ENCODE measurements around the gene PAK6. TPM values are rescaled to one million over a fixed set of nuclear protein-coding genes. Genes with fewer than 3 reads are reported as not detected.

PAK6 gene
- total and polyA plus RNA-seq, 9 of the 15 experiments (the other 6 are each of a cell fraction or from before 2014, with no cell fraction given), result 0.03 to 0.74 (median 0.16) TPM; not detected in 2

- TF ChIP-seq, protein P1, sequence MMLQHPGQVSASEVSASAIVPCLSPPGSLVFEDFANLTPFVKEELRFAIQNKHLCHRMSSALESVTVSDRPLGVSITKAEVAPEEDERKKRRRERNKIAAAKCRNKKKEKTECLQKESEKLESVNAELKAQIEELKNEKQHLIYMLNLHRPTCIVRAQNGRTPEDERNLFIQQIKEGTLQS (IDR thresholded peaks at IDR 0.05), result no peak
- TF ChIP-seq, protein P1 (CRISPR knock-in tag; conservative IDR thresholded peaks at IDR 0.05), result peak; percentile 60; the same call in 1 of the 2 replicates
- peak; percentile 98 for TF ChIP-seq FOXM1 (IDR thresholded peaks at IDR 0.05; ENCODE audit: low read depth)
- 0 out of 2 replicates have a peak, but pooled peaks have one; percentile 49 for TF ChIP-seq FOXM1 (CRISPR knock-in tag; IDR thresholded peaks at IDR 0.05; ENCODE audit: low read depth)
- no peak for TF ChIP-seq ZFP1 (CRISPR knock-in tag; IDR thresholded peaks at IDR 0.05)
- no peak for TF ChIP-seq ZNF551 (CRISPR knock-in tag; IDR thresholded peaks at IDR 0.05)
- TF ChIP-seq STAT5B (CRISPR knock-in tag; IDR thresholded peaks at IDR 0.05), result no peak
- TF ChIP-seq HMBOX1 (IDR thresholded peaks at IDR 0.05), result no peak
- no peak for TF ChIP-seq BRD4 (IDR thresholded peaks at IDR 0.05)
- no peak for TF ChIP-seq SMAD3 (CRISPR knock-in tag; conservative IDR thresholded peaks at IDR 0.05)
- no peak for TF ChIP-seq SIN3B (IDR thresholded peaks at IDR 0.05; ENCODE audit: low read depth)
- TF ChIP-seq, protein P2, sequence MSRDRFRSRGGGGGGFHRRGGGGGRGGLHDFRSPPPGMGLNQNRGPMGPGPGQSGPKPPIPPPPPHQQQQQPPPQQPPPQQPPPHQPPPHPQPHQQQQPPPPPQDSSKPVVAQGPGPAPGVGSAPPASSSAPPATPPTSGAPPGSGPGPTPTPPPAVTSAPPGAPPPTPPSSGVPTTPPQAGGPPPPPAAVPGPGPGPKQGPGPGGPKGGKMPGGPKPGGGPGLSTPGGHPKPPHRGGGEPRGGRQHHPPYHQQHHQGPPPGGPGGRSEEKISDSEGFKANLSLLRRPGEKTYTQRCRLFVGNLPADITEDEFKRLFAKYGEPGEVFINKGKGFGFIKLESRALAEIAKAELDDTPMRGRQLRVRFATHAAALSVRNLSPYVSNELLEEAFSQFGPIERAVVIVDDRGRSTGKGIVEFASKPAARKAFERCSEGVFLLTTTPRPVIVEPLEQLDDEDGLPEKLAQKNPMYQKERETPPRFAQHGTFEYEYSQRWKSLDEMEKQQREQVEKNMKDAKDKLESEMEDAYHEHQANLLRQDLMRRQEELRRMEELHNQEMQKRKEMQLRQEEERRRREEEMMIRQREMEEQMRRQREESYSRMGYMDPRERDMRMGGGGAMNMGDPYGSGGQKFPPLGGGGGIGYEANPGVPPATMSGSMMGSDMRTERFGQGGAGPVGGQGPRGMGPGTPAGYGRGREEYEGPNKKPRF (IDR thresholded peaks at IDR 0.05; ENCODE audit: low read depth, low read length), result no peak
- no peak for TF ChIP-seq RUNX1 (IDR thresholded peaks at IDR 0.05; ENCODE audit: low read depth)
- TF ChIP-seq, protein P3, sequence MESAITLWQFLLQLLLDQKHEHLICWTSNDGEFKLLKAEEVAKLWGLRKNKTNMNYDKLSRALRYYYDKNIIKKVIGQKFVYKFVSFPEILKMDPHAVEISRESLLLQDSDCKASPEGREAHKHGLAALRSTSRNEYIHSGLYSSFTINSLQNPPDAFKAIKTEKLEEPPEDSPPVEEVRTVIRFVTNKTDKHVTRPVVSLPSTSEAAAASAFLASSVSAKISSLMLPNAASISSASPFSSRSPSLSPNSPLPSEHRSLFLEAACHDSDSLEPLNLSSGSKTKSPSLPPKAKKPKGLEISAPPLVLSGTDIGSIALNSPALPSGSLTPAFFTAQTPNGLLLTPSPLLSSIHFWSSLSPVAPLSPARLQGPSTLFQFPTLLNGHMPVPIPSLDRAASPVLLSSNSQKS (CRISPR knock-in tag; IDR thresholded peaks at IDR 0.05), result no peak
- TF ChIP-seq E2F4 (CRISPR knock-in tag; IDR thresholded peaks at IDR 0.05; ENCODE audit: low read depth), result peak; percentile 58; the same call in 1 of the 2 replicates
- no peak for TF ChIP-seq BRCA1 (IDR thresholded peaks at IDR 0.05)
- TF ChIP-seq BRCA1 (CRISPR knock-in tag; IDR thresholded peaks at IDR 0.05), result no peak
- TF ChIP-seq THAP12 (CRISPR knock-in tag; IDR thresholded peaks at IDR 0.05), result no peak
- no peak for TF ChIP-seq BMI1 (IDR thresholded peaks at IDR 0.05; ENCODE audit: low read length)
Measured at GRCh38 chr15:40323239-40323952, 84.5 kb downstream of the PAK6 start, which contains the start of gene INAFM2 (continued).

All from K562 (cell line).